ENCODE results near the gene SP140.

DNA sequence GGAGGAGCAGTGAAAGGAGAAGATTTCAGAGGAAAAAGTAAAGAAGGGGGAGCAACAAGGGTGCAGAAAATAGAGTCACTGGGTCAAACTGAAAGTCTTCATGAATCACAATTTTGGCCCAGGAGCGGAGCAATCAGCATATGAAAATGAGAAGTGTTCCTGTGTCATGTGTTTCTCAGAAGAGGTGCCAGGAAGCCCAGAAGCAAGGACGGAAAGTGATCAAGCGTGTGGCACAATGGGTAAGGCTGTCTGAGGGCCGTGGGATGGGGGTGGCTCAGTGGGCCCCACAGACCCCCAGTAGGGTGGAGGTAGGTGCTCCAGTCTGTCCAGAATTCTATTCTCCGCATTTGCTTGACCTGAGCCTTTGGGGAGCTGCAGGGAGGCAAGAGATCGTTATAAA is 44.2 kb downstream of the SP140 start:
- TF ChIP-seq, protein P1, sequence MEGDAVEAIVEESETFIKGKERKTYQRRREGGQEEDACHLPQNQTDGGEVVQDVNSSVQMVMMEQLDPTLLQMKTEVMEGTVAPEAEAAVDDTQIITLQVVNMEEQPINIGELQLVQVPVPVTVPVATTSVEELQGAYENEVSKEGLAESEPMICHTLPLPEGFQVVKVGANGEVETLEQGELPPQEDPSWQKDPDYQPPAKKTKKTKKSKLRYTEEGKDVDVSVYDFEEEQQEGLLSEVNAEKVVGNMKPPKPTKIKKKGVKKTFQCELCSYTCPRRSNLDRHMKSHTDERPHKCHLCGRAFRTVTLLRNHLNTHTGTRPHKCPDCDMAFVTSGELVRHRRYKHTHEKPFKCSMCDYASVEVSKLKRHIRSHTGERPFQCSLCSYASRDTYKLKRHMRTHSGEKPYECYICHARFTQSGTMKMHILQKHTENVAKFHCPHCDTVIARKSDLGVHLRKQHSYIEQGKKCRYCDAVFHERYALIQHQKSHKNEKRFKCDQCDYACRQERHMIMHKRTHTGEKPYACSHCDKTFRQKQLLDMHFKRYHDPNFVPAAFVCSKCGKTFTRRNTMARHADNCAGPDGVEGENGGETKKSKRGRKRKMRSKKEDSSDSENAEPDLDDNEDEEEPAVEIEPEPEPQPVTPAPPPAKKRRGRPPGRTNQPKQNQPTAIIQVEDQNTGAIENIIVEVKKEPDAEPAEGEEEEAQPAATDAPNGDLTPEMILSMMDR (IDR thresholded peaks at IDR 0.05): no peak
- TF ChIP-seq POLR2A (IDR thresholded peaks at IDR 0.05): no peak
